ENCODE results near the gene ZNG1F.
"Not testable (repeated sequence)": the region's sequence is repeated elsewhere in the genome, so short reads cannot be mapped to it uniquely, and the experiment has no call there.

- not testable (repeated sequence) for TF ChIP-seq POLR2A (IDR thresholded peaks at IDR 0.05); CTCF (IDR thresholded peaks at IDR 0.05 in 8 of 11, conservative IDR thresholded peaks at IDR 0.05 in 3 of 11)
Observed at GRCh38 chr9:41090922-41091321, 98.2 kb downstream of the ZNG1F start.
